Fibroblast of pulmonary artery (primary cell): ENCODE measurements around the gene IGFBP3.
"Not testable (repeated sequence)": the region's sequence is repeated elsewhere in the genome, so short reads cannot be mapped to it uniquely, and the experiment has no call there.

Experiments used
- DNase-seq: peaks from one replicate; pipeline ENCODE4 v3.0.0-alpha.2; 2010; ENCODE audit warnings: low read depth
- H3K4me3 ChIP-seq: replicated peaks from 2 replicates; pipeline ENCODE4 v1.5.1; 2011; ENCODE audit warnings: low read depth, mild to moderate bottlenecking, control low read depth, low read length, moderate library complexity
- TF ChIP-seq, protein P1 (sequence below): IDR thresholded peaks from 2 replicates; pipeline ENCODE4 v1.5.1; 2011; ENCODE audit warnings: mild to moderate bottlenecking, control low read depth, low read length, inconsistent platforms; ENCODE audit errors: missing control alignments

Gene IGFBP3

GRCh38 chr7:45962861-45963260 lies 41.8 kb upstream of the IGFBP3 start:
- TF ChIP-seq, protein P1, sequence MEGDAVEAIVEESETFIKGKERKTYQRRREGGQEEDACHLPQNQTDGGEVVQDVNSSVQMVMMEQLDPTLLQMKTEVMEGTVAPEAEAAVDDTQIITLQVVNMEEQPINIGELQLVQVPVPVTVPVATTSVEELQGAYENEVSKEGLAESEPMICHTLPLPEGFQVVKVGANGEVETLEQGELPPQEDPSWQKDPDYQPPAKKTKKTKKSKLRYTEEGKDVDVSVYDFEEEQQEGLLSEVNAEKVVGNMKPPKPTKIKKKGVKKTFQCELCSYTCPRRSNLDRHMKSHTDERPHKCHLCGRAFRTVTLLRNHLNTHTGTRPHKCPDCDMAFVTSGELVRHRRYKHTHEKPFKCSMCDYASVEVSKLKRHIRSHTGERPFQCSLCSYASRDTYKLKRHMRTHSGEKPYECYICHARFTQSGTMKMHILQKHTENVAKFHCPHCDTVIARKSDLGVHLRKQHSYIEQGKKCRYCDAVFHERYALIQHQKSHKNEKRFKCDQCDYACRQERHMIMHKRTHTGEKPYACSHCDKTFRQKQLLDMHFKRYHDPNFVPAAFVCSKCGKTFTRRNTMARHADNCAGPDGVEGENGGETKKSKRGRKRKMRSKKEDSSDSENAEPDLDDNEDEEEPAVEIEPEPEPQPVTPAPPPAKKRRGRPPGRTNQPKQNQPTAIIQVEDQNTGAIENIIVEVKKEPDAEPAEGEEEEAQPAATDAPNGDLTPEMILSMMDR, result no peak
- no peak overlapping the region for H3K4me3 ChIP-seq
- DNase-seq, result no peak

DNA sequence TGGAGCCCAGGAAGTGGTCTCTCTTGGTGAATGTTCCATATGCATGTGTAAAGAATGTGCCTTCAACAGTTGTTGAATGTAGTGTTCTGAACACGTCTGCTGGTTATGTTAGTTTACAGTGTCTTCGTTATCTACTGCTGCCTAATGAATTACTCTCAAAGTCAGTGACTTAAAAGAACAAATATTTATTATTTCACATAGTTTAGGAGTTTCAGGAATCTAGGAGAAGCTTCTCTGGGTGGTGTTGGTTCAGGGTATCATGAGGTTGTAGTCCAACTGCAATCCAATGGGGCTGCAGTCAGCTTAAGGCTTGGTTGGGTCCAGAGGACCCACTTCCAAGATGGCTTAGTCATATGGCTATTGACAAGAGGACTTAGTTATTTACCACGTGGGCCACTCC lies 36.6 kb upstream of the IGFBP3 start:
- TF ChIP-seq, protein P1, result no peak
- H3K4me3 ChIP-seq, result no peak overlapping the region

GRCh38 chr7:45955286-45955685 lies 34.2 kb upstream of the IGFBP3 start:
- no peak for DNase-seq
- TF ChIP-seq, protein P1, result no peak

More for the DNA sequence above, 36.6 kb upstream of the IGFBP3 start:
- DNase-seq, result no peak

GRCh38 chr7:45953055-45953454 lies 32.0 kb upstream of the IGFBP3 start:
- not testable (repeated sequence) for H3K4me3 ChIP-seq, DNase-seq

More at GRCh38 chr7:45955286-45955685, 34.2 kb upstream of the IGFBP3 start:
- H3K4me3 ChIP-seq, result no peak overlapping the region

GRCh38 chr7:45944058-45944457 lies 23.0 kb upstream of the IGFBP3 start:
- no peak overlapping the region for H3K4me3 ChIP-seq
- TF ChIP-seq, protein P1, result no peak
- DNase-seq, result no peak

DNA sequence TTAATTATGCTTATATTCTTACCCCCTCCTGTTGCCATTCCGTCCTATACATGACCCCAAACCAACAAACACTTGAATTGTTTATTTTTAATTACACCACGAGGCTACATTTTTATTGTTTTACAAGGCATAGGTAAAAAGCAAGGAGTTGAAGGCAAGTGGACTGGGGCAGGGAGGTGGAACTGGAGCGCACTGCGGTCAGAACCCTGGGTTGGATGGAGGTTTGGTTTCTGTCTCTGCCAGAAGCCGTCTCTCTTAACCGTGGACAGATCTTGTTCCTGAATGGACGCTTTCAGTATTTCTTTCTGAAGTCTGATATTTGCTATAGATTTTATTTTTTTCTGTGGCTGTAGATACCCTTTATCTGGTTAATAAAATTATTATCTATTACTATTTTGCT lies 19.9 kb upstream of the IGFBP3 start:
- TF ChIP-seq, protein P1, result no peak
- no peak for DNase-seq
- H3K4me3 ChIP-seq, result no peak overlapping the region

DNA sequence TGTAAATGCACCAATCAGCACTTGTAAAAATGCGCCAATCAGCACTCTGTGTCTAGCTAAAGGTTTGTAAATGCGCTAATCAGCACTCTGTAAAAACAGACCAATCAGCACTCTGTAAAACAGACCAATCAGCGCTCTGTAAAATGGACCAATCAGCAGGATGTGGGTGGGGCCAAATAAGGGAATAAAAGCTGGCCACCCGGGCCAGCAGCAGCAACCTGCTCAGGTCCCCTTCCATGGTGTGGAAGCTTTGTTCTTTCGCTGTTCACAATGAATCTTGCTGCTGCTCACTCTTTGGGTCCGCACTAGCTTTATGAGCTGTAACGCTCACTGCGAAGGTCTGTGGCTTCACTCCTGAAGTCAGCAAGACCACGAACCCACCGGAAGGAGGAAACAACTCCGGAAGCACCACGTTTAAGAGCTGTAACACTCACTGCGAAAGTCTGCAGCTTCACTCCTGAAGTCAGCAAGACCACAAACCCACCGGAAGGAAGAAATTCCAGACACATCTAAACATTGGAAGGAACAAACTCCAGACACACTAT lies 19.2 kb upstream of the IGFBP3 start:
- not testable (repeated sequence) for DNase-seq, H3K4me3 ChIP-seq

DNA sequence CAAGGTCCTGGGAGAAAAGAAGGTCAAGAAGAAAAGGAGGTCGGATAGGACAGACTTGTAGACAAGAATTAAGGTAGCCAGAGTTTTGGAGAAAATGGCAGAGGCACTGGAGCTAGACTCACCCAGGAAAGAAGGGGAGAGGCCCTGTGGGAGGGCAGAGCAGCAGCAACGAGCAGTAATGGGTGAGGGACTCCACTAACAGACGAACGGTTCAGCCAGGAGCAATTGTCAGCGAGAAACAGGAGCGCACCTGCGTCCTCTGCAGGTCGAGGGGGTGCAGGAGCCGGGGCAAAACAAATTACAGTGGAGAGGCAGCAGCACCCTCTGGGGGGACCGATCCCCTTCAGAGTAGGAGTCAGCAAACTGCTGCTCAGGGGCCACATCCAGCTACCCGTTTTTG lies 18.5 kb upstream of the IGFBP3 start:
- no peak overlapping the region for H3K4me3 ChIP-seq
- DNase-seq, result no peak
- TF ChIP-seq, protein P1, result no peak
